Calu3 (cell line): ENCODE results near the gene LHFPL3. TPM values are rescaled to one million over a fixed set of nuclear protein-coding genes. Genes with fewer than 3 reads are reported as not detected.

Experiments used
- BruUV-seq: library from RNA; stranded (reverse); fragments of 400-500 nt; replicated peaks from 2 replicates; lab custom pipeline; 2021; lab: Mats Ljungman, UMichigan
- CTCF ChIA-PET: fragments of 300-600 bp; sonication (Branson Sonifier 250); formaldehyde crosslinking; loops from one replicate; lab custom pipeline; 2022; ENCODE audit warnings: antibody characterized with exemption; lab: Charles Lee
- DNase-seq: peaks from one replicate; pipeline ENCODE4 v3.0.0; 2022
- H3K27ac Mint-ChIP-seq: one replicate; pipeline ENCODE4 v1.8.0; 2022; ENCODE audit warnings: mixed read lengths; ENCODE audit not compliant: unreplicated experiment
- H3K27me3 Mint-ChIP-seq: one replicate; pipeline ENCODE4 v1.8.0; 2022; ENCODE audit warnings: mixed read lengths; ENCODE audit not compliant: unreplicated experiment
- H3K36me3 Mint-ChIP-seq: one replicate; pipeline ENCODE4 v1.8.0; 2022; ENCODE audit warnings: mild to moderate bottlenecking, moderate library complexity, mixed read lengths; ENCODE audit not compliant: insufficient read depth, unreplicated experiment
- H3K4me1 Mint-ChIP-seq: one replicate; pipeline ENCODE4 v1.8.0; 2022; ENCODE audit warnings: mild to moderate bottlenecking, low read depth, mixed read lengths; ENCODE audit not compliant: unreplicated experiment
- H3K4me3 Mint-ChIP-seq: one replicate; pipeline ENCODE4 v1.8.0; 2022; ENCODE audit warnings: mild to moderate bottlenecking, low read depth, moderate library complexity, mixed read lengths; ENCODE audit not compliant: unreplicated experiment
- H3K9me3 Mint-ChIP-seq: one replicate; pipeline ENCODE4 v1.8.0; 2022; ENCODE audit warnings: low read depth, mixed read lengths; ENCODE audit not compliant: unreplicated experiment
- intact Hi-C: fragments of 100-400 bp; cut with micrococcal nuclease; formaldehyde crosslinking; loops from one replicate; pipeline ENCODE4 v1.10.0; 2022; ENCODE audit not compliant: unreplicated experiment
- total RNA-seq: library from RNA; stranded (reverse); gene quantifications from 2 replicates; pipeline ENCODE4 v1.2.3, GENCODE V29; 2022
- TF ChIP-seq, protein P1 (sequence below): fragments of 200-600 bp; IDR thresholded peaks from one replicate; pipeline ENCODE4 v1.8.0; 2022; ENCODE audit warnings: antibody characterized with exemption; ENCODE audit not compliant: unreplicated experiment

Gene LHFPL3
- total RNA-seq, 1 experiment from 2014 or later: not detected

DNA sequence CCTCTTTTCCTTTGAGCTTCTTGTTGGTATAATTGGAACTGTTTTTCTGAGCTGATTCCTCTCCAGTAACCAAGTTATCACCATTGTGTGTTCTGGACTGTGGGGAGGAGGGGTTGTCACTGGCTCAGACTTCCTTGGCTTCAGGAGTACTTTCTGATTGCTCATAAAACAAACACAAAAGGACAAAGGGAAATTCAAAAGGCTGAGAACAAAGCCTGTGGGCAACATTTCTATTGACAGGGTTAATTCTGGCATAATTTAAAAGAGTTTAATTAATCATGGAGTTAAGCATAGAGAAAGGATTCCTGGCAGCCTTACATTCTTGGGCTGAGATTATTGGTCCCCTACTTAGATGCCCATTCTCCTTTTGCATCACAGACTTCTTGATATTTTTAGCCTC lies 462.7 kb downstream of the LHFPL3 start:
- H3K36me3 Mint-ChIP-seq: no peaks in the 10 kb centered on the region
- H3K4me1 Mint-ChIP-seq: peaks cover 22% of the 10 kb centered on the region
- BruUV-seq: no TSS peak
- peak; percentile 15 for DNase-seq
- no peaks in the 10 kb centered on the region for H3K9me3 Mint-ChIP-seq
- no peak overlapping the region for H3K27ac Mint-ChIP-seq
- no peak overlapping the region for H3K4me3 Mint-ChIP-seq
- CTCF ChIA-PET: interaction anchor here (0.6 kb wide), 1 partner anchor 1210 kb away, joined by 5 read pairs; no protein-coding TSS in a partner anchor
- TF ChIP-seq, protein P1, sequence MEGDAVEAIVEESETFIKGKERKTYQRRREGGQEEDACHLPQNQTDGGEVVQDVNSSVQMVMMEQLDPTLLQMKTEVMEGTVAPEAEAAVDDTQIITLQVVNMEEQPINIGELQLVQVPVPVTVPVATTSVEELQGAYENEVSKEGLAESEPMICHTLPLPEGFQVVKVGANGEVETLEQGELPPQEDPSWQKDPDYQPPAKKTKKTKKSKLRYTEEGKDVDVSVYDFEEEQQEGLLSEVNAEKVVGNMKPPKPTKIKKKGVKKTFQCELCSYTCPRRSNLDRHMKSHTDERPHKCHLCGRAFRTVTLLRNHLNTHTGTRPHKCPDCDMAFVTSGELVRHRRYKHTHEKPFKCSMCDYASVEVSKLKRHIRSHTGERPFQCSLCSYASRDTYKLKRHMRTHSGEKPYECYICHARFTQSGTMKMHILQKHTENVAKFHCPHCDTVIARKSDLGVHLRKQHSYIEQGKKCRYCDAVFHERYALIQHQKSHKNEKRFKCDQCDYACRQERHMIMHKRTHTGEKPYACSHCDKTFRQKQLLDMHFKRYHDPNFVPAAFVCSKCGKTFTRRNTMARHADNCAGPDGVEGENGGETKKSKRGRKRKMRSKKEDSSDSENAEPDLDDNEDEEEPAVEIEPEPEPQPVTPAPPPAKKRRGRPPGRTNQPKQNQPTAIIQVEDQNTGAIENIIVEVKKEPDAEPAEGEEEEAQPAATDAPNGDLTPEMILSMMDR: no peak
- intact Hi-C loops: loop anchor here (10.0 kb wide), 1 partner anchor 744 kb away; the partner anchor contains the start of gene RINT1
- peaks cover 3% of the 10 kb centered on the region for H3K27me3 Mint-ChIP-seq

DNA sequence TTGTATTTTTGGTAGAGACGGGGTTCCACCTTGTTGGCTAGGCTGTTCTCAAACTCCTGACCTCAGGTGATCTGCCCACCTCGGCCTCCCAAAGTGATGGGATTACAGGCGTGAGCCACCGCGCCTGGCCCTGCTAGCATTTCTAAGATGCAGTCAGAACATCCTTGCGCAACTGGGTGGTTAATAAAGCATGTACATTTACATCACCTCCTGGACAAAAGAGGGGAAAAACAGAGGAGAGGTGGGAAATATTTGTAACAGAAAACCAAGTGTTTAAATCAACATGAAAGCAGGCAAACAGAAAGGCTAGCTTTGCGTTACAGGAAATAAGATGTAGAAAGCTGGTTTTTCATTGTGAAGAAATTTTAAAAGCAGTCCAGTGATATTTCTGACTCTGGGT lies 464.7 kb downstream of the LHFPL3 start:
- H3K27me3 Mint-ChIP-seq: no peaks in the 10 kb centered on the region
- no peaks in the 10 kb centered on the region for H3K36me3 Mint-ChIP-seq
- intact Hi-C loops: loop anchor here (10.0 kb wide), 1 partner anchor 742 kb away; the partner anchor contains the start of gene RINT1
- CTCF ChIA-PET: interaction anchor here (0.7 kb wide), 1 partner anchor 9 kb away, joined by 3 read pairs; no protein-coding TSS in a partner anchor
- BruUV-seq: no TSS peak
- peaks cover 22% of the 10 kb centered on the region for H3K4me1 Mint-ChIP-seq
- TF ChIP-seq, protein P1: no peak
- H3K27ac Mint-ChIP-seq: no peak overlapping the region
- no peak overlapping the region for H3K4me3 Mint-ChIP-seq
- DNase-seq: no peak
- H3K9me3 Mint-ChIP-seq: no peaks in the 10 kb centered on the region

DNA sequence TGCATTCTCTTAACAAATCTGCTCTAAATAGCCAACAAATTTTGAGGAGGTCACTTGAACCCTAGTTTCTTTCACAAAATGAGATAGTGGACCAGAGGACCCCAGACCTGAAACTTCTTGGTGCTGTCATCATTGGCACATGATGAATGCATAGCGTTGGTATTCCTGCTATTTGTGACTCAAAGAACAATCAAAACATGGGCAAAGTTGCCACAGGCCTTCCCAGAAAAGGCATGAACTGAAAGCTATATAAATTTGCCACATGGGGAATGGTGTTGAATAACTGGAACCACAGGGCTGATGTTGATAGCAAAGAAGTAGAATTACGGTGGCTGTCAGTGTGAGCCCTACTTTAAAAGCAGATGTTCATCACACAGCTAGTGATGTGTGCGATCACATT lies 465.8 kb downstream of the LHFPL3 start:
- CTCF ChIA-PET: interaction anchor here (0.6 kb wide), 1 partner anchor 17 kb away, joined by 3 read pairs; no protein-coding TSS in a partner anchor

DNA sequence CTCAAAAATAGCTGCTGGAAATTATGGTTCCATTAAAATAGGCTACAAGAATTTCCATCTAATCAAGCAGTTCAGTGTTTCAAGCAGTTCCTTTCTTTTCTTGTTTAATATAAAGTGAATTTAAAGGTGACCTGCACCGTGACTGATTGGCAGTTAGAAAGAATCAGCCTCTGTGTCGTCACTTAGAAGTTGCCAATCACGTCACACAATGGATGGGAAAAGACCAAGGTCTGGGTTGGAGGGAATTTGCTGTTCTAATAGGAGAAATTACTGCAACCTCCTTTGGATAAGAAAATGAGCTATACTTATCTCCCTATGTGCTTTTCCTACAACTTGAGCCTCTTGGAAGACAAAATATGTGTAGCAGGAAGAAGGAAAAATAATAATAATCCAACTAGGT lies 466.2 kb downstream of the LHFPL3 start:
- H3K36me3 Mint-ChIP-seq: no peaks in the 10 kb centered on the region
- H3K27me3 Mint-ChIP-seq: peaks cover 5% of the 10 kb centered on the region
- intact Hi-C loops: loop anchor here (10.0 kb wide), 1 partner anchor 740 kb away; the partner anchor contains the start of gene RINT1
- no peaks in the 10 kb centered on the region for H3K9me3 Mint-ChIP-seq
- H3K27ac Mint-ChIP-seq: no peak overlapping the region
- CTCF ChIA-PET: interaction anchor here (0.6 kb wide), 1 partner anchor 16 kb away, joined by 3 read pairs; no protein-coding TSS in a partner anchor
- BruUV-seq: no TSS peak
- TF ChIP-seq, protein P1: no peak
- DNase-seq: no peak
- peaks cover 22% of the 10 kb centered on the region for H3K4me1 Mint-ChIP-seq
- no peak overlapping the region for H3K4me3 Mint-ChIP-seq

More for the DNA sequence above, 465.8 kb downstream of the LHFPL3 start:
- peaks cover 22% of the 10 kb centered on the region for H3K4me1 Mint-ChIP-seq
- intact Hi-C loops: loop anchor here (10.0 kb wide), 1 partner anchor 741 kb away; the partner anchor contains the start of gene RINT1
- no peak overlapping the region for H3K27ac Mint-ChIP-seq
- peaks cover under 1% of the 10 kb centered on the region for H3K27me3 Mint-ChIP-seq
- no peaks in the 10 kb centered on the region for H3K36me3 Mint-ChIP-seq
- BruUV-seq: no TSS peak
- TF ChIP-seq, protein P1: no peak
- DNase-seq: no peak
- no peaks in the 10 kb centered on the region for H3K9me3 Mint-ChIP-seq
- no peak overlapping the region for H3K4me3 Mint-ChIP-seq
